NCI-H345 treated with DMSO at 0.1 percent for 48 hours (cell line): ENCODE results near the gene RHOF.
"Not testable (repeated sequence)": the region's sequence is repeated elsewhere in the genome, so short reads cannot be mapped to it uniquely, and the experiment has no call there.

Source experiments
- DNase-seq: peaks from one replicate; lab custom pipeline; 2025; ENCODE audit not compliant: unreplicated experiment; lab: John Stamatoyannopoulos, UW

RHOF gene

GRCh38 chr12:121776190-121777098 lies 17.0 kb downstream of the RHOF start:
- DNase-seq = peak; percentile 14

- DNase-seq = no peak
Measured at GRCh38 chr12:121775501-121775900, 18.0 kb downstream of the RHOF start.

- no peak for DNase-seq
Measured at GRCh38 chr12:121774968-121775474, 18.5 kb downstream of the RHOF start.

GRCh38 chr12:121773011-121773777 lies 20.3 kb downstream of the RHOF start:
- DNase-seq = peak; percentile 39

- DNase-seq = no peak
Measured at GRCh38 chr12:121770813-121771625, 22.5 kb downstream of the RHOF start.

- DNase-seq = no peak
Measured at GRCh38 chr12:121770388-121770787, 23.1 kb downstream of the RHOF start.

- no peak for DNase-seq
Measured at GRCh38 chr12:121769831-121770301, 23.6 kb downstream of the RHOF start.

- no peak for DNase-seq
Measured at GRCh38 chr12:121769297-121769830, 24.1 kb downstream of the RHOF start.

GRCh38 chr12:121767525-121768016 lies 25.9 kb downstream of the RHOF start:
- DNase-seq = no peak

GRCh38 chr12:121766290-121767039 lies 27.0 kb downstream of the RHOF start:
- DNase-seq = no peak

GRCh38 chr12:121765573-121765972 lies 27.9 kb downstream of the RHOF start:
- DNase-seq = no peak

GRCh38 chr12:121764808-121765207 lies 28.7 kb downstream of the RHOF start:
- no peak for DNase-seq

GRCh38 chr12:121762269-121762668 lies 31.2 kb downstream of the RHOF start:
- DNase-seq = no peak

- DNase-seq = not testable (repeated sequence)
Measured at GRCh38 chr12:121758536-121758935, 35.0 kb downstream of the RHOF start.

GRCh38 chr12:121755591-121755990 lies 37.9 kb downstream of the RHOF start:
- DNase-seq = no peak

GRCh38 chr12:121754836-121755235 lies 38.7 kb downstream of the RHOF start:
- no peak for DNase-seq

- no peak for DNase-seq
Measured at GRCh38 chr12:121753844-121754264, 39.6 kb downstream of the RHOF start.

GRCh38 chr12:121751749-121752351 lies 41.6 kb downstream of the RHOF start:
- no peak for DNase-seq

- no peak for DNase-seq
Measured at GRCh38 chr12:121751034-121751433, 42.5 kb downstream of the RHOF start.
